Fibroblast of villous mesenchyme (primary cell): ENCODE measurements around the gene USF3. TPM values are rescaled to one million over a fixed set of nuclear protein-coding genes. Genes with fewer than 3 reads are reported as not detected.

Experiments used
- DNase-seq: peaks from one replicate; pipeline ENCODE4 v3.0.0-alpha.2; 2010; ENCODE audit warnings: low read depth
- H3K4me3 ChIP-seq: 2 replicates; pipeline ENCODE4 v1.5.1; 2011; ENCODE audit warnings: low read depth, mild to moderate bottlenecking, low read length
- total RNA-seq: library from RNA; depleted of rRNA; stranded (reverse); fragments of >200 nt; gene quantifications from 2 replicates; pipeline ENCODE4 v1.2.3, GENCODE V29; 2012
- TF ChIP-seq, protein P1 (sequence below): IDR thresholded peaks from 2 replicates; pipeline ENCODE4 v1.5.1; 2012; ENCODE audit warnings: low read depth, mild to moderate bottlenecking, low read length; ENCODE audit not compliant: insufficient read depth

USF3 gene
- total RNA-seq, 1 donor = 12.5 TPM

DNA sequence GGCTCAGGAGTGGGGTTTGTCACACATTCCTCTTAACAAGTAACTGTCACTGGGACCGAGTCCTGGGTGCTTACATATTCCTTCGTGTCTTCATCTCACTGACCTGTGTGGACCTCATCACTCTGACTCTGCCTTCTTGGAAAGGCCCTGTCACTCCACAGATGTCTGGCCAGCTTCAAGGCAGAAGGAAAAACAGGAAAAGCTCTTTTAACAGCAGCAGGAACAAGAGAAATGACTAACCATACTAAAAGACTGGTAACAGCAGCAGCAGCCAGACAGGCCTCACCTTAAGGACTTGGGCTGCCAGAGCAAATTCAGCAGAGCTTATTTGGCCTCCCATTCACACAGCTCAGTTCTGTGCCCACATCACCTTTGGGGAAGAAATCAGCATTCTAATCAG is 68.1 kb downstream of the USF3 start:
- DNase-seq = no peak

DNA sequence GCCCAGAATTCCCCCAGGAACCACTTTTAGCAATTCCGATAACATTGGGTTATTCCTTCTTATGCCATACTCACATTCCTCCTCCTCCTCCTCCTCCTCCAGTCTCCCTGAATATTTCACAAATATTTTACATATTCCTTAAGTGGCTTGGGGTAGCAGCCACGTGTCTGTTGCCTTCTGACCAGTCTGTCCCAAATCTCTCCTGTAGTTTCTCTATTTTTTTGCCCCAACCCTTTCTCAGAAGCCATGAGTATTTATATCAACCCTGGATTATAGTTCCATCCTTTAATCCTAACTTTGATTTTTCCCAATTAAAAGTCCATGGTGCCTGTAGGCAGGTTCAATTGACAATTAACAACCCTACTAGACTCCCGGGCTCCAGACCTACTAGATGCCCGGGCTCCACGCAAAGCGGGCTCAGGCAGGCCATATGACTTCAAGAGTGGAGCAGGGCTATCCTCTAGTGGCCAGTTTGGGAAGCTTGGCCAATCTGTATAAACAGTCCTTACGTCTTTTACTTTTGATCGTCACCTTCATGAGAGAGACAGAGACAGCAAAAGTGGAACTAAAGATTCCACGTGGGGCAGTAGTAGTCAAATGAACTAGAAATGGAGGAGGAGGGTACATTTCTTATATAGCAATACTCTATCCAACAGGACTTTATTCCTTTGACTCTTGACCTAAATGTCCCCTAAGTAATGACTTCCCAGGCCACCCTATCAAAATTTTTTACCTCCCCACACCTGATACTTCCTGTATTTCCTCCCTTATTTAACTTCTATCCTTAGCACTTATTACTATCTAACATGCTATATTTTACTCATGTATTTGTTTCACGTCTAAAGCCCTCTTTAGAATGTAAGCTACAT is 69.7 kb downstream of the USF3 start:
- H3K4me3 ChIP-seq = no peak overlapping the region
- DNase-seq = peak; percentile 61
- TF ChIP-seq, protein P1, sequence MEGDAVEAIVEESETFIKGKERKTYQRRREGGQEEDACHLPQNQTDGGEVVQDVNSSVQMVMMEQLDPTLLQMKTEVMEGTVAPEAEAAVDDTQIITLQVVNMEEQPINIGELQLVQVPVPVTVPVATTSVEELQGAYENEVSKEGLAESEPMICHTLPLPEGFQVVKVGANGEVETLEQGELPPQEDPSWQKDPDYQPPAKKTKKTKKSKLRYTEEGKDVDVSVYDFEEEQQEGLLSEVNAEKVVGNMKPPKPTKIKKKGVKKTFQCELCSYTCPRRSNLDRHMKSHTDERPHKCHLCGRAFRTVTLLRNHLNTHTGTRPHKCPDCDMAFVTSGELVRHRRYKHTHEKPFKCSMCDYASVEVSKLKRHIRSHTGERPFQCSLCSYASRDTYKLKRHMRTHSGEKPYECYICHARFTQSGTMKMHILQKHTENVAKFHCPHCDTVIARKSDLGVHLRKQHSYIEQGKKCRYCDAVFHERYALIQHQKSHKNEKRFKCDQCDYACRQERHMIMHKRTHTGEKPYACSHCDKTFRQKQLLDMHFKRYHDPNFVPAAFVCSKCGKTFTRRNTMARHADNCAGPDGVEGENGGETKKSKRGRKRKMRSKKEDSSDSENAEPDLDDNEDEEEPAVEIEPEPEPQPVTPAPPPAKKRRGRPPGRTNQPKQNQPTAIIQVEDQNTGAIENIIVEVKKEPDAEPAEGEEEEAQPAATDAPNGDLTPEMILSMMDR = peak; percentile 93

More for the DNA sequence above, 68.1 kb downstream of the USF3 start:
- TF ChIP-seq, protein P1 = no peak
- H3K4me3 ChIP-seq = no peak overlapping the region

DNA sequence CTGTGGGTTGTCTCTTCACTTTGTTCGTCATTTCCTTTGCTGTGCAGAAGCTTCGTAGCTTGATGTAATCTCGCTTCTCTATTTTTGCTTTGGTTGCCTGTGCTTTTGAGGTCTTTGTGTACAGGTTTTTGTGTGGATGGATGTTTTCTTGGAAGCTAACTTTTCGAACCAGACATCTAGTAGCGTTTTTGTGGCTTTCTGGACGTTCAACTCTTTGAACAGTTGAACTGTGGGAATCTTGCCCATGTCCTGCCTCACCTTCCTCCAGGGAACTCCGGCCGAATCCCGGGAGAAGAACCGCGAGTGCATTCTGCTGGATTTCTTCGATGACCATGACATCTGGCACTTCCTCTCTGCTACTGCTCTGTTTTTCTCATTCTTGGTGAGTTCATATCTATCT is 70.6 kb downstream of the USF3 start:
- TF ChIP-seq, protein P1 = no peak
- H3K4me3 ChIP-seq = no peak overlapping the region
- DNase-seq = no peak

DNA sequence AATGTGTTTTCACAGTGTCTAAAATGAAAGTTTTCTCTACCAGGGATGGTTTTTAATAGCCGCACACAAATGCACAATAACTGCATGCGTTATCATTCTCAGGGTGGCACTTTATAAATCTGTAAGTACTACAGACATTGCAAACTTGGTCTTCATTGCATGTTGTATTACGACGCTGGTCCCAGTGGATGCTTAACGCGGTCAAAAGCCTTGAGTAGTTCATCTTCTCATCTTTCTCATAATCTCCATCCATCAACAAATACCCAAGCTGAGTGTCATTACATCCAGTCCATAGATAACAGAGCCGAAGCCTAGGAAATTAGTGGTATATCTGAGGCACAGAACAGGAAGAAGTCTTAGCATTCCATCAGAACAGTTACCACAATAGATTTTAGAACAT is 72.6 kb downstream of the USF3 start:
- H3K4me3 ChIP-seq = peak overlapping the region; percentile 17
- no peak for DNase-seq
- TF ChIP-seq, protein P1 = no peak

DNA sequence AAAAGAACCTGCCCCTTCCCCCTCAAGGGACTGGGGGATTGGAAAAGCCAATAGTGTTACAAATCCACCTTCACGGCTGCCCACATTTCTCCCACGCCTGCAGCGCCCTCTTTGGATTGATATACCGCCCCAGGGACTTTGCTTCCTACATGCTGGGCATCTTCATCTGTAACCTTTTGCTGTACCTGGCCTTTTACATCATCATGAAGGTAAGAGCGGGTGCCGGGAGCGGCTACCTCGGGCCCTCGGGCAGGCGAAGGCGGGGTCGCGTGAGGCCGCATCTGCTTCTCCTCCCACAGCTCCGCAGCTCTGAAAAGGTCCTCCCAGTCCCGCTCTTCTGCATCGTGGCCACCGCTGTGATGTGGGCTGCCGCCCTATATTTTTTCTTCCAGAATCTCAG is 73.1 kb downstream of the USF3 start:
- TF ChIP-seq, protein P1 = peak; percentile 19
- H3K4me3 ChIP-seq = peak overlapping the region; percentile 17

DNA sequence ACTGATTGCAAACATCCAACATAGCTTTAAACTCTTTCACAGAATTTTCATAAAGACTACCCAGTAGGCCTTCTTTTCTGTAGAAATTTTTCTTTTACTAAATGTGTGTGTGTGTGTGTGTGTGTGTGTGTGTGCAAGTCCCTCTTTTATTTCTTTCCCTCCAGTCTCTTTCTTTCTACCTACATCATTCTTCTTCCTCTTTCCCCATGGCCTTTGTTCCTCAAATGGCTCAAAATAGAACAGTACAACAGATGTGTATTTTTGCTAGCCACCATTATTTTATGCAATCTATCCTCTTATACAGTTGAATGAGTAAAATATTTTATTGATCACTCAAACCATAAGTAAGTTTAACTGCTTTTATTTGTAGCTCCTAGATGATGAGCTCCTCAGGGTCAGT is 76.4 kb downstream of the USF3 start:
- H3K4me3 ChIP-seq = no peak overlapping the region
- no peak for DNase-seq
- TF ChIP-seq, protein P1 = no peak

More for the DNA sequence above, 73.1 kb downstream of the USF3 start:
- DNase-seq = peak; percentile 3
